KBM-7 (cell line): ENCODE data around the gene CELA2A.
"Not testable (repeated sequence)": the region's sequence is repeated elsewhere in the genome, so short reads cannot be mapped to it uniquely, and the experiment has no call there.

Source experiments
- DNase-seq: peaks from one replicate; pipeline ENCODE4 v3.0.0-alpha.2; 2015
- in situ Hi-C: fragments of 300-500 bp; cut with MboI; formaldehyde crosslinking; loops from 2 replicates; pipeline ENCODE4 v1.14.3; 2020; ENCODE audit warnings: low sequenced_read_pairs, low pct_unique_long_range_greater_than_20kb, mixed read lengths

CELA2A gene

GRCh38 chr1:15440357-15440756, 16.2 kb upstream of the CELA2A start:
- in situ Hi-C loops, result no loop called here
- no peak for DNase-seq

GRCh38 chr1:15441247-15441646, 15.3 kb upstream of the CELA2A start:
- DNase-seq, result no peak
- in situ Hi-C loops, result no loop called here

GRCh38 chr1:15442119-15442518, 14.4 kb upstream of the CELA2A start:
- in situ Hi-C loops, result no loop called here
- no peak for DNase-seq

- no peak for DNase-seq
- in situ Hi-C loops, result no loop called here
Measured at GRCh38 chr1:15442759-15443158, 13.8 kb upstream of the CELA2A start.

GRCh38 chr1:15443281-15443680, 13.3 kb upstream of the CELA2A start:
- in situ Hi-C loops, result no loop called here
- no peak for DNase-seq

- DNase-seq, result no peak
- in situ Hi-C loops, result no loop called here
Measured at GRCh38 chr1:15444468-15445389, 11.8 kb upstream of the CELA2A start.

GRCh38 chr1:15445390-15446122, 11.0 kb upstream of the CELA2A start:
- in situ Hi-C loops, result no loop called here
- peak; percentile 33 for DNase-seq

- no peak for DNase-seq
- in situ Hi-C loops, result no loop called here
Measured at GRCh38 chr1:15446212-15446611, 10.3 kb upstream of the CELA2A start.

GRCh38 chr1:15448877-15449462, 7.6 kb upstream of the CELA2A start:
- no peak for DNase-seq
- in situ Hi-C loops, result no loop called here

- no peak for DNase-seq
- in situ Hi-C loops, result no loop called here
Measured at GRCh38 chr1:15449567-15449966, 7.0 kb upstream of the CELA2A start.

GRCh38 chr1:15451014-15451722, 5.4 kb upstream of the CELA2A start:
- DNase-seq, result no peak
- in situ Hi-C loops, result no loop called here

GRCh38 chr1:15452216-15452615, 4.3 kb upstream of the CELA2A start:
- in situ Hi-C loops, result no loop called here
- DNase-seq, result no peak

GRCh38 chr1:15452866-15453571, 3.5 kb upstream of the CELA2A start:
- in situ Hi-C loops, result no loop called here

GRCh38 chr1:15453734-15454133, 2.8 kb upstream of the CELA2A start:
- in situ Hi-C loops, result no loop called here
- DNase-seq, result no peak

More at GRCh38 chr1:15452866-15453571, 3.5 kb upstream of the CELA2A start:
- no peak for DNase-seq

- in situ Hi-C loops, result no loop called here
- DNase-seq, result no peak
Measured at GRCh38 chr1:15454256-15454655, 2.3 kb upstream of the CELA2A start.

- in situ Hi-C loops, result no loop called here
- no peak for DNase-seq
Measured at GRCh38 chr1:15455522-15455921, 1.0 kb upstream of the CELA2A start.

GRCh38 chr1:15457585-15457984, 1.1 kb downstream of the CELA2A start:
- no peak for DNase-seq
- in situ Hi-C loops, result no loop called here

- in situ Hi-C loops, DNase-seq: not testable (repeated sequence)
Measured at GRCh38 chr1:15458388-15458787, 1.9 kb downstream of the CELA2A start.
